Mesothelial cell of epicardium (in vitro differentiated cells): ENCODE results near the gene GMIP. TPM values are rescaled to one million over a fixed set of nuclear protein-coding genes. Genes with fewer than 3 reads are reported as not detected.

Experiments used
- DNase-seq, 2 experiments: peaks; one replicate each; pipeline ENCODE4 v3.0.0; 2021; ENCODE audit warnings: low spot score in 2 of 2; ENCODE audit not compliant: unreplicated experiment in 2 of 2
- H3K27ac Mint-ChIP-seq: 2 replicates; pipeline ENCODE4 v1.8.0; 2021; ENCODE audit warnings: mixed read lengths
- H3K27me3 Mint-ChIP-seq: 2 replicates; pipeline ENCODE4 v1.8.0; 2021; ENCODE audit warnings: low read depth, mixed read lengths
- H3K36me3 Mint-ChIP-seq: 2 replicates; pipeline ENCODE4 v1.8.0; 2021; ENCODE audit warnings: mixed read lengths
- H3K4me1 Mint-ChIP-seq: 2 replicates; pipeline ENCODE4 v1.8.0; 2021; ENCODE audit warnings: mixed read lengths
- H3K4me3 Mint-ChIP-seq: 2 replicates; pipeline ENCODE4 v1.8.0; 2021; ENCODE audit warnings: mild to moderate bottlenecking, moderate library complexity, mixed read lengths
- H3K9me3 Mint-ChIP-seq: 2 replicates; pipeline ENCODE4 v1.8.0; 2021; ENCODE audit warnings: mixed read lengths
- CTCF ChIP-seq: fragments of 200-600 bp; sonication (generic); IDR thresholded peaks from one replicate; pipeline ENCODE4 v1.5.0; 2021; ENCODE audit warnings: antibody characterized with exemption; ENCODE audit not compliant: unreplicated experiment
- total RNA-seq: library from RNA; stranded (reverse); gene quantifications from 3 replicates; pipeline ENCODE4 v1.2.1, GENCODE V29; 2021

The GMIP gene
- total RNA-seq, 1 donor from 2014 or later = 25.1 TPM

- Mint-ChIP-seq H3K4me3 (no peak overlapping the region), H3K36me3 (no peaks in the 10 kb centered on the region), H3K27ac (no peak overlapping the region), H3K4me1 (no peaks in the 10 kb centered on the region), H3K9me3 (no peaks in the 10 kb centered on the region), H3K27me3 (no peaks in the 10 kb centered on the region)
- TF ChIP-seq CTCF = no peak
- DNase-seq = no peak
Measured at GRCh38 chr19:19584356-19584755, 59.1 kb downstream of the GMIP start.

GRCh38 chr19:19582471-19582870 lies 61.0 kb downstream of the GMIP start:
- no peaks in the 10 kb centered on the region for H3K36me3 Mint-ChIP-seq
- H3K4me3 Mint-ChIP-seq = no peak overlapping the region
- DNase-seq = no peak
- no peaks in the 10 kb centered on the region for H3K9me3 Mint-ChIP-seq
- no peaks in the 10 kb centered on the region for H3K4me1 Mint-ChIP-seq
- no peaks in the 10 kb centered on the region for H3K27me3 Mint-ChIP-seq
- no peak for TF ChIP-seq CTCF
- H3K27ac Mint-ChIP-seq = no peak overlapping the region

- TF ChIP-seq CTCF = no peak
- Mint-ChIP-seq H3K4me1 (no peaks in the 10 kb centered on the region), H3K4me3 (no peak overlapping the region), H3K9me3 (no peaks in the 10 kb centered on the region), H3K27me3 (no peaks in the 10 kb centered on the region), H3K36me3 (no peaks in the 10 kb centered on the region), H3K27ac (no peak overlapping the region)
- no peak for DNase-seq
Measured at GRCh38 chr19:19581391-19581790, 62.1 kb downstream of the GMIP start.

GRCh38 chr19:19580418-19580817 lies 63.0 kb downstream of the GMIP start:
- Mint-ChIP-seq H3K4me3 (no peak overlapping the region), H3K4me1 (no peaks in the 10 kb centered on the region), H3K27me3 (no peaks in the 10 kb centered on the region), H3K27ac (no peak overlapping the region), H3K9me3 (no peaks in the 10 kb centered on the region), H3K36me3 (no peaks in the 10 kb centered on the region)
- no peak for DNase-seq
- TF ChIP-seq CTCF = no peak

- Mint-ChIP-seq H3K9me3 (no peaks in the 10 kb centered on the region), H3K27me3 (no peaks in the 10 kb centered on the region), H3K4me1 (no peaks in the 10 kb centered on the region), H3K27ac (no peak overlapping the region), H3K36me3 (no peaks in the 10 kb centered on the region), H3K4me3 (no peak overlapping the region)
- DNase-seq = no peak
- no peak for TF ChIP-seq CTCF
Measured at GRCh38 chr19:19579533-19580361, 63.7 kb downstream of the GMIP start.

Other genes with a start within 250 kb of the GMIP start
- gene GATAD2A, start 238.0 kb downstream of the GMIP start, total RNA-seq = 112 to 113 TPM (median 113 TPM) in 3 replicates
- gene TSSK6, start 128.1 kb downstream of the GMIP start, total RNA-seq = 1.9 to 2.3 TPM (median 2.1 TPM) in 3 replicates
- gene NDUFA13, start 127.4 kb downstream of the GMIP start, total RNA-seq = 338 to 343 TPM (median 342 TPM) in 3 replicates
- 19.0 to 22.6 TPM (median 20.7 TPM) in 3 replicates for gene YJEFN3, start 114.7 kb downstream of the GMIP start, total RNA-seq
- gene CILP2, start 105.4 kb downstream of the GMIP start, total RNA-seq = 22.7 to 23.2 TPM (median 23.2 TPM) in 3 replicates
- 11.3 to 12.8 TPM (median 12.2 TPM) in 3 replicates for gene PBX4, start 25.0 kb downstream of the GMIP start, total RNA-seq
- 84.2 to 93.4 TPM (median 87.1 TPM) in 3 replicates for gene LPAR2, start 15.4 kb downstream of the GMIP start, total RNA-seq
- gene ATP13A1, start 20.0 kb upstream of the GMIP start, total RNA-seq = 83.8 to 88.3 TPM (median 87.3 TPM) in 3 replicates
- gene ZNF101, start 25.2 kb upstream of the GMIP start, total RNA-seq = 8.0 to 8.3 TPM (median 8.3 TPM) in 3 replicates
- gene ZNF14, start 89.5 kb upstream of the GMIP start, total RNA-seq = 10.8 to 12.2 TPM (median 11.7 TPM) in 3 replicates
- gene ZNF506, start 178.1 kb upstream of the GMIP start, total RNA-seq = 17.6 to 21.3 TPM (median 19.9 TPM) in 3 replicates
- gene ZNF253, start 222.2 kb upstream of the GMIP start, total RNA-seq = 28.1 to 33.3 TPM (median 32.8 TPM) in 3 replicates